RKO (cell line): ENCODE data around the gene SH3PXD2A.

Experiments
- DNase-seq: peaks from one replicate; pipeline ENCODE4 v3.0.0-alpha.2; 2016; ENCODE audit warnings: low spot score

SH3PXD2A gene

GRCh38 chr10:103808780-103809179 lies 46.6 kb downstream of the SH3PXD2A start:
- no peak for DNase-seq

- no peak for DNase-seq
Observed at GRCh38 chr10:103807996-103808395, 47.4 kb downstream of the SH3PXD2A start.

- no peak for DNase-seq
Observed at GRCh38 chr10:103806395-103807187, 48.8 kb downstream of the SH3PXD2A start.

GRCh38 chr10:103805781-103806180 lies 49.6 kb downstream of the SH3PXD2A start:
- no peak for DNase-seq

GRCh38 chr10:103804871-103805270 lies 50.5 kb downstream of the SH3PXD2A start:
- no peak for DNase-seq

- DNase-seq: no peak
Observed at GRCh38 chr10:103803941-103804340, 51.4 kb downstream of the SH3PXD2A start.

GRCh38 chr10:103802637-103803353 lies 52.6 kb downstream of the SH3PXD2A start:
- DNase-seq: no peak

GRCh38 chr10:103802081-103802480 lies 53.3 kb downstream of the SH3PXD2A start:
- DNase-seq: no peak

GRCh38 chr10:103800789-103801540 lies 54.4 kb downstream of the SH3PXD2A start:
- no peak for DNase-seq

- DNase-seq: no peak
Observed at GRCh38 chr10:103800089-103800488, 55.3 kb downstream of the SH3PXD2A start.

- no peak for DNase-seq
Observed at GRCh38 chr10:103799341-103799740, 56.0 kb downstream of the SH3PXD2A start.

- no peak for DNase-seq
Observed at GRCh38 chr10:103798511-103798910, 56.9 kb downstream of the SH3PXD2A start.

- DNase-seq: no peak
Observed at GRCh38 chr10:103797857-103798256, 57.5 kb downstream of the SH3PXD2A start.

- DNase-seq: no peak
Observed at GRCh38 chr10:103795634-103796270, 59.6 kb downstream of the SH3PXD2A start.

GRCh38 chr10:103794996-103795395 lies 60.4 kb downstream of the SH3PXD2A start:
- DNase-seq: no peak

GRCh38 chr10:103793920-103794883 lies 61.2 kb downstream of the SH3PXD2A start:
- DNase-seq: no peak

GRCh38 chr10:103793429-103793828 lies 61.9 kb downstream of the SH3PXD2A start:
- no peak for DNase-seq

GRCh38 chr10:103792547-103792946 lies 62.8 kb downstream of the SH3PXD2A start:
- no peak for DNase-seq

GRCh38 chr10:103791858-103792257 lies 63.5 kb downstream of the SH3PXD2A start:
- no peak for DNase-seq

- no peak for DNase-seq
Observed at GRCh38 chr10:103791291-103791690, 64.1 kb downstream of the SH3PXD2A start.

- DNase-seq: no peak
Observed at GRCh38 chr10:103790580-103790979, 64.8 kb downstream of the SH3PXD2A start.
